Spleen (tissue), 11 donors: ENCODE data around the gene KIAA0753. TPM values are rescaled to one million over a fixed set of nuclear protein-coding genes. Genes with fewer than 3 reads are reported as not detected.

Experiments used
- DNase-seq: peaks from one replicate; pipeline ENCODE4 v3.0.0-alpha.2; 2020
- H3K27ac ChIP-seq, 8 donors: fragments of 200-600 bp; sonication (generic) in 7 of 8; 1 replicate in 4 of 8; 2 replicates in 4 of 8; pipeline versions ENCODE4 v1.5.0 to v1.8.0; 2016 to 2021; ENCODE audit warnings: inconsistent platforms in 4 of 8, mild to moderate bottlenecking in 4 of 8, moderate library complexity in 1 of 8
- H3K27me3 ChIP-seq, 7 donors: fragments of 200-600 bp; sonication (generic) in 6 of 7; replicated peaks in 1 of 7; 1 replicate in 4 of 7; 2 replicates in 3 of 7; pipeline versions ENCODE4 v1.5.0 to v1.8.0; 2016 to 2021; ENCODE audit warnings: inconsistent platforms in 3 of 7, mild to moderate bottlenecking in 1 of 7
- H3K36me3 ChIP-seq, 6 donors: fragments of 200-600 bp; sonication (generic) in 5 of 6; 1 replicate in 4 of 6; 2 replicates in 2 of 6; pipeline versions ENCODE4 v1.5.0 to v1.8.0; 2016 to 2021; ENCODE audit warnings: inconsistent platforms in 2 of 6
- H3K4me1 ChIP-seq, 6 donors: fragments of 200-600 bp; sonication (generic) in 5 of 6; 1 replicate in 3 of 6; 2 replicates in 3 of 6; pipeline versions ENCODE4 v1.5.0 to v1.8.0; 2016 to 2021; ENCODE audit warnings: inconsistent platforms in 3 of 6
- H3K4me3 ChIP-seq, 8 donors: fragments of 200-600 bp; sonication (generic) in 7 of 8; 1 replicate in 4 of 8; 2 replicates in 4 of 8; pipeline versions ENCODE4 v1.5.0 to v1.8.0; 2016 to 2021; ENCODE audit warnings: inconsistent platforms in 4 of 8, mild to moderate bottlenecking in 4 of 8, moderate library complexity in 2 of 8
- H3K9me3 ChIP-seq, 8 donors: fragments of 200-600 bp; sonication (generic) in 7 of 8; 1 replicate in 4 of 8; 2 replicates in 4 of 8; pipeline versions ENCODE4 v1.5.0 to v1.8.0; 2016 to 2021; ENCODE audit warnings: inconsistent platforms in 4 of 8
- CTCF ChIP-seq, 11 experiments: fragments of 200-600 bp in 7 of 11; fragments of 450-650 bp in 4 of 11; sonication (generic) in 4 of 11; IDR thresholded peaks in 8 of 11; conservative IDR thresholded peaks in 3 of 11; 1 replicate in 7 of 11; 2 replicates in 4 of 11; pipeline versions ENCODE4 v1.4.0 to v1.8.0; 2016 to 2021; ENCODE audit warnings: antibody characterized with exemption in 11 of 11, inconsistent platforms in 4 of 11, mild to moderate bottlenecking in 1 of 11
- POLR2A ChIP-seq, 3 donors: fragments of 450-650 bp; IDR thresholded peaks; one replicate each; pipeline ENCODE4 v1.5.1; 2017; ENCODE audit warnings: antibody characterized with exemption in 3 of 3, mild to moderate bottlenecking in 1 of 3
- POLR2AphosphoS5 ChIP-seq, 3 donors: sonication (generic); formaldehyde crosslinking; IDR thresholded peaks; one replicate each; pipeline ENCODE4 v1.5.1; 2017; ENCODE audit warnings: antibody characterized with exemption in 3 of 3
- WGBS, 5 donors: extraction: QIAGEN DNeasy Blood & Tissue Kit in 3 of 5; methylation state at CpG; one replicate each; pipeline versions ENCODE4 v1.1.5 to v1.1.7; 2013 to 2018; 5-methylcytosine and 5-hydroxymethylcytosine counted together
- intact Hi-C: fragments of 100-400 bp; cut with DNase I; formaldehyde crosslinking; loops from one replicate; pipeline ENCODE4 v1.15.0; 2023; ENCODE audit warnings: low total_unique reads
- polyA plus RNA-seq, 3 donors: library from polyadenylated mRNA; stranded (reverse); fragments of 200-250 nt; gene quantifications; one replicate each; pipeline ENCODE4 v1.2.1, GENCODE V29; 2013
- total RNA-seq, 7 donors: library from RNA; depleted of rRNA in 3 of 7; stranded (reverse); fragments of >200 nt in 3 of 7; fragmentation: NEBNext Ultra II Directional in 4 of 7; extraction: Animal tissue kit (Norgen Biotek cat#: 25700) in 4 of 7; gene quantifications; one replicate each; pipeline versions ENCODE4 v1.1.0 to v1.2.1, GENCODE V29; 2016 to 2021
- donor health status: healthy with polysubstance abuse.
- donor health status: DM: no; HTN: no; CAD: no; lungs with moderate emphysema.
- donor health status: DM: no; HTN: no; CAD: no.
- donor health status: Bipolar disorder and iron deficiency.
- donor health status: healthy.
- donor health status: DM: no; HTN: no; CAD: no.
- donor health status: DM: yes; HTN: yes; CAD: no.

KIAA0753 gene
- total and polyA plus RNA-seq, 10 donors: 4.2 to 21.8 (median 17.6) TPM

GRCh38 chr17:6571452-6571781 lies 69.1 kb downstream of the KIAA0753 start:
- no peaks in the 10 kb centered on the region for H3K27me3 ChIP-seq
- peaks cover 18 to 41% (median 28%) of the 10 kb centered on the region in 6 donors for H3K4me1 ChIP-seq
- intact Hi-C loops: no loop called here
- H3K27ac ChIP-seq: no peak overlapping the region
- no peak overlapping the region for H3K4me3 ChIP-seq
- no peak for DNase-seq
- WGBS, 5 donors: 89 to 94% (median 93%) methylated on average over 7 of the region's 7 CpGs
- no peaks in the 10 kb centered on the region for H3K9me3 ChIP-seq
- TF ChIP-seq CTCF (IDR thresholded peaks at IDR 0.05 in 8 of 11, conservative IDR thresholded peaks at IDR 0.05 in 3 of 11): no peak
- TF ChIP-seq POLR2A (IDR thresholded peaks at IDR 0.05): no peak
- no peak for TF ChIP-seq POLR2AphosphoS5 (IDR thresholded peaks at IDR 0.05)
- no peaks in the 10 kb centered on the region for H3K36me3 ChIP-seq

- WGBS, 5 donors: 92 to 96% (median 94%) methylated on average over 14 to 18 of the region's 18 CpGs
- TF ChIP-seq POLR2AphosphoS5 (IDR thresholded peaks at IDR 0.05) (no peak), CTCF (IDR thresholded peaks at IDR 0.05 in 8 of 11, conservative IDR thresholded peaks at IDR 0.05 in 3 of 11) (no peak), POLR2A (IDR thresholded peaks at IDR 0.05) (no peak)
- H3K4me1 ChIP-seq: peaks cover 16 to 36% (median 23%) of the 10 kb centered on the region in 6 donors
- no peak overlapping the region for H3K27ac ChIP-seq
- H3K4me3 ChIP-seq: no peak overlapping the region
- H3K36me3 ChIP-seq: no peaks in the 10 kb centered on the region
- no peaks in the 10 kb centered on the region for H3K9me3 ChIP-seq
- no peak for DNase-seq
- no peaks in the 10 kb centered on the region for H3K27me3 ChIP-seq
- intact Hi-C loops: no loop called here
Measured at GRCh38 chr17:6570731-6571451, 69.6 kb downstream of the KIAA0753 start.

GRCh38 chr17:6569370-6570285 lies 70.9 kb downstream of the KIAA0753 start:
- TF ChIP-seq POLR2AphosphoS5 (IDR thresholded peaks at IDR 0.05) (no peak), POLR2A (IDR thresholded peaks at IDR 0.05) (no peak), CTCF (IDR thresholded peaks at IDR 0.05 in 8 of 11, conservative IDR thresholded peaks at IDR 0.05 in 3 of 11) (no peak)
- Histone ChIP-seq H3K4me3 (no peak overlapping the region), H3K9me3 (no peaks in the 10 kb centered on the region), H3K36me3 (no peaks in the 10 kb centered on the region), H3K4me1 (peaks cover 4 to 23% (median 11%) of the 10 kb centered on the region in 6 donors), H3K27ac (no peak overlapping the region), H3K27me3 (no peaks in the 10 kb centered on the region)
- intact Hi-C loops: no loop called here
- DNase-seq: no peak
- 63 to 75% (median 66%) methylated on average over 10 of the region's 10 CpGs for WGBS, 5 donors
